Measurements from ENCODE around the gene CTNNA3. TPM values are rescaled to one million over a fixed set of nuclear protein-coding genes. Genes with fewer than 3 reads are reported as not detected.

The CTNNA3 gene
- polyA plus RNA-seq, 2 donors, result 0.08 to 0.10 TPM

DNA sequence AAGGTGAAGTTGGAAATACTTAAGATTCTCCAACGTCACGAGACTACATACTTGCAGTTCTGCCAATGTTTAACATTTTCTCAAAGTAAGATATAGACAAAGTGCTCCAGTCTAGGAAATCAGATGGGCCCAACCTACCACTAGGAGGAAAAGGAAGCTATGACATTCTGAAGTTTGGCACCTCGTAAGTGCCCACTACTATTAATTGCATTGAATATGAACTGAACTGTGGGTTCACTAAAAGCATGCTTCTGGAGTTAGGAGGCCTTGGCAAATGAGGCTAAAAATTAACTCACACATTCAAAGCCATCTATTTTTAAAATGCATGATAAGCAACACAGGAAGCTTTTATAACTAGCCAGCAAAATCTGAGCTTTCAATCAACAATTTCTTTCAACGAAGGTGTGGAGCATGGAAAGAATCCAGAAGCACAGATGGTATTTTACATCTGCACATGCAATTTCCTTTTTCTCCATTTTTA, 620.5 kb downstream of the CTNNA3 start:
- WGBS, 2 donors, result 41 to 59% methylated on average over 4 of the region's 4 CpGs
- Histone ChIP-seq H3K9me3 (ENCODE audit: control insufficient read depth in 2 of 2, insufficient read depth in 1 of 2, low read depth in 1 of 2, low read length in 1 of 2) (no peaks in the 10 kb centered on the region), H3K4me1 (ENCODE audit: control insufficient read depth in 2 of 2, insufficient read depth in 2 of 2, low read length in 1 of 2) (no peaks in the 10 kb centered on the region), H3K4me3 (ENCODE audit: low read depth in 1 of 2, low read length in 2 of 2) (no peak overlapping the region), H3K27me3 (ENCODE audit: control insufficient read depth in 1 of 2, insufficient read depth in 2 of 2, low read length in 2 of 2) (no peaks in the 10 kb centered on the region), H3K36me3 (ENCODE audit: control insufficient read depth in 2 of 2, insufficient read depth in 2 of 2, low read length in 1 of 2) (no peaks in the 10 kb centered on the region), H3K27ac (ENCODE audit: low read depth in 2 of 2, low read length in 1 of 2) (no peak overlapping the region)

DNA sequence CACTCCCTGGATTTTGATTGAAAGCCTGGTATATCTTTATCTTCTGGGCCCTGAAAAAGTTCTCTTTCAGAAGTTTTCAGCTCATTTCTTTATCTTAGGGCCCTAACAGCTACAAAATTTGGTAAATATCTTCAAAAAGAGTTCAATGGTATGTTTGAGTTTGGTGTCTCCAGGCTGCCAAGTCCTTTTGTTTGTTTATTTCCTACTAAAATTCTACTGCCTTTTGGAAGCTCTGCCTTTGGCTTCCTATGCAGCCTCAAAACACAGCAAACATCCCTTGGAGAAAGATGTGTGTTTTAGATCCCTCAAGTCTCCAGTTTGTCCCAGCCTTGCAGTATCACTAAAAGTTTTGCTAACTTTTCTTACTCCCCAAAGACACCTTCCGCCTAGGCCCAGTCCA, 623.3 kb downstream of the CTNNA3 start:
- H3K27me3 ChIP-seq (ENCODE audit: control insufficient read depth in 1 of 2, insufficient read depth in 2 of 2, low read length in 2 of 2), result no peaks in the 10 kb centered on the region
- WGBS, 2 donors, result 91 to 100% methylated on average over 1 of the region's 1 CpG
- no peaks in the 10 kb centered on the region for H3K4me1 ChIP-seq (ENCODE audit: control insufficient read depth in 2 of 2, insufficient read depth in 2 of 2, low read length in 1 of 2)
- no peak overlapping the region for H3K4me3 ChIP-seq (ENCODE audit: low read depth in 1 of 2, low read length in 2 of 2)
- H3K27ac ChIP-seq (ENCODE audit: low read depth in 2 of 2, low read length in 1 of 2), result no peak overlapping the region
- H3K36me3 ChIP-seq (ENCODE audit: control insufficient read depth in 2 of 2, insufficient read depth in 2 of 2, low read length in 1 of 2), result no peaks in the 10 kb centered on the region
- H3K9me3 ChIP-seq (ENCODE audit: control insufficient read depth in 2 of 2, insufficient read depth in 1 of 2, low read depth in 1 of 2, low read length in 1 of 2), result no peaks in the 10 kb centered on the region

DNA sequence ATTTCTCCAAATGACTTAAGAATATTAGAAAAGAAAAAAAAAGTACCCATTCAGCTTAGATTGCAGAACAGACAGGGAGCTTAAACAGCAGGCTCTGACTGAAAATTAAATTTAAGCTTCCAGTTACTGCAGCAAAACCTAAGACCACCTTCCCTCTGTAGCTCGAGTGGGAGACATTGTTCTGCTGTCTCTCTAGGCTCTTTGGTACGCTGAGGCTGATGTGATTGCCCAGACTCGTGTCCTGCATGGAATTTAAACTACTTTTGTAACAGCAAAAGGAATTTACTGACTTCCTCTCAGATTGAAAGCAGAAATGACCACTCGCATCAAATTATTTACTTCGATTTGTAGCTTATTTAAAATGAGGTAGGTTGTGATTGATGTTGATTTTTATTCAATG, 645.6 kb downstream of the CTNNA3 start:
- no peaks in the 10 kb centered on the region for H3K27me3 ChIP-seq (ENCODE audit: control insufficient read depth in 1 of 2, insufficient read depth in 2 of 2, low read length in 2 of 2)
- 53 to 55% methylated on average over 5 of the region's 5 CpGs for WGBS, 2 donors
- no peak overlapping the region for H3K4me3 ChIP-seq (ENCODE audit: low read depth in 1 of 2, low read length in 2 of 2)
- no peaks in the 10 kb centered on the region for H3K4me1 ChIP-seq (ENCODE audit: control insufficient read depth in 2 of 2, insufficient read depth in 2 of 2, low read length in 1 of 2)
- no peak overlapping the region for H3K27ac ChIP-seq (ENCODE audit: low read depth in 2 of 2, low read length in 1 of 2)
- H3K9me3 ChIP-seq (ENCODE audit: control insufficient read depth in 2 of 2, insufficient read depth in 1 of 2, low read depth in 1 of 2, low read length in 1 of 2), result peaks cover 0 to 2% of the 10 kb centered on the region in 2 donors
- H3K36me3 ChIP-seq (ENCODE audit: control insufficient read depth in 2 of 2, insufficient read depth in 2 of 2, low read length in 1 of 2), result no peaks in the 10 kb centered on the region

DNA sequence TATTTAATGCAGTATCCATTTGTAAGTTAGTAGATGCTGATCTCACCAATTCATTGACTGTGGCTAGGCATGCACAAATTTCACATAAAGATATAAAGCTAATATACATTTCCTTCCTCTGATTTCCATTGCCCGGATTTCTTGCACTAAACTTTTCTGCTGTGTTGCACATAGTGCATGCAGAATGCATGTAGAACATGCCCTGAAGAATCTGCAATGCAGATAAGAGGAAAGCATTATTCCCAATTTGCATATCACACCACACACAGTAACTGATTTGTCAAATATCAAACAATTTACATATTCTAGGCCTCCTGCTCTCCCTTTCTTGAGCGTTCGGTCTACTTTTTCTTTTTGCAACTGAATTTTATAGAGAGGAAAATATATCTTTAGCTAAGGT, 646.0 kb downstream of the CTNNA3 start:
- H3K27ac ChIP-seq (ENCODE audit: low read depth in 2 of 2, low read length in 1 of 2), result no peak overlapping the region

DNA sequence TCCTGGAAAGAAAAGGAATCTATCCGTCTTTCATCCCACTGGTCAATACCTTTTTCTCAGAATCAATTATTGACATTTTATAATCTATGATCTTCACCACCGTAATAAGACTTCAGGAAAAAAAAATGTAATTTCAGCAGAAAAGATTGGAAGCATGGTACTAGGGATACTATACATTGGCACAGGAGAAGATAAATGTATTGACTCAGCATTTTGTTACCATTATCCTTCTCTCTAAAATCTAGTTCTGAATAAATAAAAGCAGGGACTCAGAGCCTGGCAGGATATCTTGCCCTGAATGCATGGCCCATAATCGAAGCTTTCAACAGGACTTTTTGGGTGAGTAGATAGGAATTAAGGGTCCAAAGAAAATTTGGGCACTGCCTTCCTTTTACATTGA, 649.5 kb downstream of the CTNNA3 start:
- Histone ChIP-seq H3K9me3 (ENCODE audit: control insufficient read depth in 2 of 2, insufficient read depth in 1 of 2, low read depth in 1 of 2, low read length in 1 of 2) (peaks cover 0 to 3% of the 10 kb centered on the region in 2 donors), H3K4me1 (ENCODE audit: control insufficient read depth in 2 of 2, insufficient read depth in 2 of 2, low read length in 1 of 2) (no peaks in the 10 kb centered on the region), H3K36me3 (ENCODE audit: control insufficient read depth in 2 of 2, insufficient read depth in 2 of 2, low read length in 1 of 2) (no peaks in the 10 kb centered on the region), H3K27me3 (ENCODE audit: control insufficient read depth in 1 of 2, insufficient read depth in 2 of 2, low read length in 2 of 2) (no peaks in the 10 kb centered on the region), H3K4me3 (ENCODE audit: low read depth in 1 of 2, low read length in 2 of 2) (no peak overlapping the region), H3K27ac (ENCODE audit: low read depth in 2 of 2, low read length in 1 of 2) (no peak overlapping the region)
- WGBS, 2 donors, result 66 to 77% methylated on average over 3 of the region's 3 CpGs

More for the DNA sequence above, 646.0 kb downstream of the CTNNA3 start:
- no peaks in the 10 kb centered on the region for H3K27me3 ChIP-seq (ENCODE audit: control insufficient read depth in 1 of 2, insufficient read depth in 2 of 2, low read length in 2 of 2)
- H3K4me3 ChIP-seq (ENCODE audit: low read depth in 1 of 2, low read length in 2 of 2), result no peak overlapping the region
- no peaks in the 10 kb centered on the region for H3K36me3 ChIP-seq (ENCODE audit: control insufficient read depth in 2 of 2, insufficient read depth in 2 of 2, low read length in 1 of 2)
- no peaks in the 10 kb centered on the region for H3K4me1 ChIP-seq (ENCODE audit: control insufficient read depth in 2 of 2, insufficient read depth in 2 of 2, low read length in 1 of 2)
- 86 to 88% methylated on average over 3 of the region's 3 CpGs for WGBS, 2 donors
- H3K9me3 ChIP-seq (ENCODE audit: control insufficient read depth in 2 of 2, insufficient read depth in 1 of 2, low read depth in 1 of 2, low read length in 1 of 2), result peaks cover 0 to 3% of the 10 kb centered on the region in 2 donors

DNA sequence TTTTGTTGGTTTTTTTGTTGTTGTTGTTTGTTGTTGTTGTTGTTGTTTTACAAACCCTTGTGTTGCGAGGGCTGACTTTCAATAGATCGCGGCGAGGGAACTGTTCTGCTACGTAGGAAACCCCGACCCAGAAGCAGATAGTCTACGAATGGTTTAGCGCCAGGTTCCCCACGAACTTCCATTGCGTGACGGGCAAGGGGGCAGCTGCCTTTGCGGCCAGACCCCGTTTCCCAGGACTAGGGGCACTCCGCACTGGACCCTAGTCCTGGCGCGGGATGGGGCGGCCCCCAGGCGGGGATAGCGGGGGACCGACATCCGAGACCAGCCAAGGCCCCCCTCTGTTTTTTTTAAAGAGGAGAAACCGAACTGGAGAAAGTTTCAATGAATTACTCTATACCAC, 650.6 kb downstream of the CTNNA3 start:
- WGBS, 2 donors, result 90% methylated on average over 22 of the region's 22 CpGs
- no peaks in the 10 kb centered on the region for H3K4me1 ChIP-seq (ENCODE audit: control insufficient read depth in 2 of 2, insufficient read depth in 2 of 2, low read length in 1 of 2)
- H3K9me3 ChIP-seq (ENCODE audit: control insufficient read depth in 2 of 2, insufficient read depth in 1 of 2, low read depth in 1 of 2, low read length in 1 of 2), result peaks cover 0 to 3% of the 10 kb centered on the region in 2 donors

DNA sequence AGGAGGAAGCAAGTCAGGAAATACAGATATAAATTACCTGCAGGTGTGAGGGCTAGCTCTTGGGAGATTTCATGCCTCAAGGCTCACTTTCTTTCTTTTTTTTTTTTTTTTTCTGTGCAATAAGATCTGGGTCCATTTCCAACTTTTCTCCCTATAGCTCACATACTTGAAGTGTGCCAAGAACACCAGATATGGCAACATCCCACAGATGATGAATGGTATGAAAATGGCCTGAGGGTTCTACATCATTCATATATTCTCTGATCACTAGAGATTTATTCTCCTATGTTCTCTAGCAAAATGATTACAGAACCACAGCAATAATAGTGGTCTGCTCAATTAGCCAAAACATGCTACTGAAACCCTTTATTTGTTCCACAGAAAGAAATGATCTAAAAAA, 653.0 kb downstream of the CTNNA3 start:
- no peaks in the 10 kb centered on the region for H3K27me3 ChIP-seq (ENCODE audit: control insufficient read depth in 1 of 2, insufficient read depth in 2 of 2, low read length in 2 of 2)
- peaks cover 0 to 3% of the 10 kb centered on the region in 2 donors for H3K9me3 ChIP-seq (ENCODE audit: control insufficient read depth in 2 of 2, insufficient read depth in 1 of 2, low read depth in 1 of 2, low read length in 1 of 2)
- H3K4me1 ChIP-seq (ENCODE audit: control insufficient read depth in 2 of 2, insufficient read depth in 2 of 2, low read length in 1 of 2), result no peaks in the 10 kb centered on the region
- H3K27ac ChIP-seq (ENCODE audit: low read depth in 2 of 2, low read length in 1 of 2), result no peak overlapping the region
- no peak overlapping the region for H3K4me3 ChIP-seq (ENCODE audit: low read depth in 1 of 2, low read length in 2 of 2)
- no peaks in the 10 kb centered on the region for H3K36me3 ChIP-seq (ENCODE audit: control insufficient read depth in 2 of 2, insufficient read depth in 2 of 2, low read length in 1 of 2)

More for the DNA sequence above, 650.6 kb downstream of the CTNNA3 start:
- Histone ChIP-seq H3K36me3 (ENCODE audit: control insufficient read depth in 2 of 2, insufficient read depth in 2 of 2, low read length in 1 of 2) (no peaks in the 10 kb centered on the region), H3K27me3 (ENCODE audit: control insufficient read depth in 1 of 2, insufficient read depth in 2 of 2, low read length in 2 of 2) (no peaks in the 10 kb centered on the region), H3K4me3 (ENCODE audit: low read depth in 1 of 2, low read length in 2 of 2) (no peak overlapping the region), H3K27ac (ENCODE audit: low read depth in 2 of 2, low read length in 1 of 2) (no peak overlapping the region)

DNA sequence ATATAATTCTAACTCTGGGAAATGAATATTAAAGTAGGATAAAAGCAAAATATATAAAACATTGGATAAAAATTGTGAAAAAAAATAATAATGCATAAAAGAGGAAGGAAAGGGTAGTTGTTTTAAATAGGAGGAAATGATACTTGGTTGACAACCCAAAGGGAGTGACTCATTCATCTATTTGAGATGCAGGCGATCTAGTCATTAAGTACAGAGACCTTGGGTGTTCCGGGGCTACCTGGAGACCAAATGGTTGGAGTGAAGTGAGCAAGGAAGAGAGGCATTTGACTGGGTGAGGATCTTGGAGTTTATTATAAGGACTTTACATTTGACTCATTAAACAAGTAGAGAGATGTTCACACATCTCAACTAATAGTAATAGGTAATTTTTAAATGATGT, 659.2 kb downstream of the CTNNA3 start:
- Histone ChIP-seq H3K27ac (ENCODE audit: low read depth in 2 of 2, low read length in 1 of 2) (no peak overlapping the region), H3K9me3 (ENCODE audit: control insufficient read depth in 2 of 2, insufficient read depth in 1 of 2, low read depth in 1 of 2, low read length in 1 of 2) (peaks cover 0 to 2% of the 10 kb centered on the region in 2 donors), H3K4me1 (ENCODE audit: control insufficient read depth in 2 of 2, insufficient read depth in 2 of 2, low read length in 1 of 2) (no peaks in the 10 kb centered on the region), H3K27me3 (ENCODE audit: control insufficient read depth in 1 of 2, insufficient read depth in 2 of 2, low read length in 2 of 2) (no peaks in the 10 kb centered on the region), H3K4me3 (ENCODE audit: low read depth in 1 of 2, low read length in 2 of 2) (no peak overlapping the region), H3K36me3 (ENCODE audit: control insufficient read depth in 2 of 2, insufficient read depth in 2 of 2, low read length in 1 of 2) (no peaks in the 10 kb centered on the region)
- 71 to 89% methylated on average over 2 of the region's 2 CpGs for WGBS, 2 donors

DNA sequence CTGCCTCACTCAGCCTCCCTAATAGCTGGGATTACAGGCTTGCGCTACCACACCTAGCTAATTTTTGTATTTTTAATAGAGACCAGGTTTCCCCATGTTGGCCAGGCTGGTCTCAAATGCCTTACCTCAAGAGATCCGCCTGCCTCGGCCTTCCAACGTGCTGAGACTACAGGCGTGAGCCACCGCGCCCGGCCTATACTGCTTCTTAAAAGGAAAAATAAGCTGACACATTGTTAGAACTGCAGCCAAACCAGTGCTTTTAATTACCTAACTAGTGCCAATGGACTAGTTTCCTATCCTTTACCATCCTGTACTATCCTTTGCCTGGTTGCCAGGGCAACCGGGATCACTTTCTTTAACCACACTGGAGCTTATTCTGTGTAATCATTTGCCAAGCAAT, 662.1 kb downstream of the CTNNA3 start:
- H3K9me3 ChIP-seq (ENCODE audit: control insufficient read depth in 2 of 2, insufficient read depth in 1 of 2, low read depth in 1 of 2, low read length in 1 of 2), result peaks cover 0 to 2% of the 10 kb centered on the region in 2 donors
- no peaks in the 10 kb centered on the region for H3K36me3 ChIP-seq (ENCODE audit: control insufficient read depth in 2 of 2, insufficient read depth in 2 of 2, low read length in 1 of 2)
- H3K27ac ChIP-seq (ENCODE audit: low read depth in 2 of 2, low read length in 1 of 2), result no peak overlapping the region
- WGBS, 2 donors, result 88 to 95% methylated on average over 9 of the region's 9 CpGs
- H3K27me3 ChIP-seq (ENCODE audit: control insufficient read depth in 1 of 2, insufficient read depth in 2 of 2, low read length in 2 of 2), result no peaks in the 10 kb centered on the region
- no peak overlapping the region for H3K4me3 ChIP-seq (ENCODE audit: low read depth in 1 of 2, low read length in 2 of 2)
- H3K4me1 ChIP-seq (ENCODE audit: control insufficient read depth in 2 of 2, insufficient read depth in 2 of 2, low read length in 1 of 2), result no peaks in the 10 kb centered on the region

DNA sequence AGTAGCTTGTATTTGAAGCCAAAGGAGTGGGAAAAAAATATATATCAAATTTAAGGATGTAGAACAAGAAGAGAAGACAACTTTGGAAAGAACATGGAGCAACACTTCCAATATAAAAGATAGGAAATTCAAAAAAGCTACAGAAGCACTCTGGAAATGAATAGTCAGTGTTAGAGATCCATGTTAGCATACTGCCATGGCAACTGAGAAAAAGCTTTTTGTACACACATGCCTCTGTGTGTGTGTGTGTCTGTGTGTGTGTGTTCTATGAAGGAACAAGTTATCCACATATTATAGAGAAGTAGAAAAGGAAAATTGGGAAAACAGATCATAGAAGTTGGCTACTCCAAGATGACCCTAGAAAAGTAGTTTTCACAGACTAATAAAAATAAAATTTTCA, 673.9 kb downstream of the CTNNA3 start:
- Histone ChIP-seq H3K4me1 (ENCODE audit: control insufficient read depth in 2 of 2, insufficient read depth in 2 of 2, low read length in 1 of 2) (no peaks in the 10 kb centered on the region), H3K4me3 (ENCODE audit: low read depth in 1 of 2, low read length in 2 of 2) (no peak overlapping the region), H3K27ac (ENCODE audit: low read depth in 2 of 2, low read length in 1 of 2) (no peak overlapping the region), H3K27me3 (ENCODE audit: control insufficient read depth in 1 of 2, insufficient read depth in 2 of 2, low read length in 2 of 2) (no peaks in the 10 kb centered on the region), H3K9me3 (ENCODE audit: control insufficient read depth in 2 of 2, insufficient read depth in 1 of 2, low read depth in 1 of 2, low read length in 1 of 2) (no peaks in the 10 kb centered on the region), H3K36me3 (ENCODE audit: control insufficient read depth in 2 of 2, insufficient read depth in 2 of 2, low read length in 1 of 2) (no peaks in the 10 kb centered on the region)

Measured in esophagus (tissue), 2 donors.